Left ventricle myocardium inferior (tissue), 1 donor: ENCODE data around the gene STING1. TPM values are rescaled to one million over a fixed set of nuclear protein-coding genes. Genes with fewer than 3 reads are reported as not detected.
"Not testable (repeated sequence)": the region's sequence is repeated elsewhere in the genome, so short reads cannot be mapped to it uniquely, and the experiment has no call there.

Source experiments
- DNase-seq: peaks from one replicate; pipeline ENCODE4 v3.0.0-alpha.2; 2020
- H3K27ac ChIP-seq: fragments of 200-600 bp; replicated peaks from 2 replicates; pipeline ENCODE4 v1.8.0; 2021
- H3K27me3 ChIP-seq: fragments of 200-600 bp; 2 replicates; pipeline ENCODE4 v1.8.0; 2021; ENCODE audit warnings: low read depth
- H3K36me3 ChIP-seq: fragments of 200-600 bp; 2 replicates; pipeline ENCODE4 v1.8.0; 2021
- H3K4me1 ChIP-seq: fragments of 200-600 bp; 2 replicates; pipeline ENCODE4 v1.8.0; 2021
- H3K4me3 ChIP-seq: fragments of 200-600 bp; 2 replicates; pipeline ENCODE4 v1.8.0; 2021; ENCODE audit warnings: mild to moderate bottlenecking, moderate library complexity
- H3K9me3 ChIP-seq: fragments of 200-600 bp; replicated peaks from 2 replicates; pipeline ENCODE4 v1.8.0; 2021
- CTCF ChIP-seq: fragments of 200-600 bp; IDR thresholded peaks from 2 replicates; pipeline ENCODE4 v1.8.0; 2021; ENCODE audit warnings: antibody characterized with exemption, mild to moderate bottlenecking, borderline replicate concordance
- intact Hi-C: fragments of 100-400 bp; cut with micrococcal nuclease; formaldehyde crosslinking; loops from one replicate; pipeline ENCODE4 v1.11.0; 2022
- long read RNA-seq: library from polyadenylated mRNA; unstranded; transcript quantifications from one replicate; pipeline ENCODE4 v2.0.0, GENCODE V29; 2021
- total RNA-seq: library from RNA; stranded (reverse); fragmentation: NEBNext Ultra II Directional; extraction: Animal tissue kit (Norgen Biotek cat#: 25700); gene quantifications from one replicate; pipeline ENCODE4 v1.2.1, GENCODE V29; 2021
- donor health status: DM: no; HTN: yes; CAD: no; lungs with severe emphysema.

Gene STING1
- total RNA-seq, result 55.3 TPM
- long read RNA-seq, transcript TMEM173-201 (8 exons, 1,771 nt), result major isoform, 53 of 98 reads
- long read RNA-seq, partial matches to known transcripts, result 9 of 98 reads
- long read RNA-seq, other reads (novel, unspliced or antisense), result 33 of 98 reads

- Histone ChIP-seq H3K36me3 (peaks cover 31% of the 10 kb centered on the region), H3K27ac (peak within 1 kb of the TSS; percentile 95), H3K9me3 (no peaks in the 10 kb centered on the region), H3K27me3 (no peaks in the 10 kb centered on the region), H3K4me1 (peaks cover 68% of the 10 kb centered on the region), H3K4me3 (peak within 1 kb of the TSS; percentile 73)
- TF ChIP-seq CTCF, result no peak
- intact Hi-C loops, result no loop called here
- DNase-seq, result peak; percentile 80
Observed at GRCh38 chr5:139482050-139482889, at the start of gene STING1. Gene STING1, minus strand, starts transcription at chr5:139482758. Its CDS starts 1,054 bp downstream, at chr5:139481704.

GRCh38 chr5:139531772-139532169 is 49.2 kb upstream of the STING1 start:
- Histone ChIP-seq H3K27ac (no peak overlapping the region), H3K36me3 (no peaks in the 10 kb centered on the region), H3K27me3 (no peaks in the 10 kb centered on the region), H3K4me3 (no peak overlapping the region), H3K9me3 (no peaks in the 10 kb centered on the region), H3K4me1 (no peaks in the 10 kb centered on the region)
- TF ChIP-seq CTCF, result no peak
- intact Hi-C loops, result no loop called here
- DNase-seq, result no peak

GRCh38 chr5:139530079-139530478 is 47.5 kb upstream of the STING1 start:
- H3K27ac ChIP-seq, H3K4me3 ChIP-seq, H3K36me3 ChIP-seq, H3K27me3 ChIP-seq, intact Hi-C loops, DNase-seq, H3K9me3 ChIP-seq, H3K4me1 ChIP-seq: not testable (repeated sequence)

- H3K27me3 ChIP-seq, H3K27ac ChIP-seq, H3K36me3 ChIP-seq, intact Hi-C loops, H3K4me1 ChIP-seq, H3K9me3 ChIP-seq, H3K4me3 ChIP-seq, DNase-seq: not testable (repeated sequence)
Observed at GRCh38 chr5:139528695-139529094, 46.1 kb upstream of the STING1 start.

GRCh38 chr5:139527896-139528467 is 45.4 kb upstream of the STING1 start:
- intact Hi-C loops, H3K36me3 ChIP-seq, H3K4me3 ChIP-seq, DNase-seq, H3K27me3 ChIP-seq, H3K27ac ChIP-seq, H3K4me1 ChIP-seq, H3K9me3 ChIP-seq: not testable (repeated sequence)

- H3K4me1 ChIP-seq, H3K27ac ChIP-seq, H3K27me3 ChIP-seq, H3K4me3 ChIP-seq, H3K36me3 ChIP-seq, intact Hi-C loops, DNase-seq, H3K9me3 ChIP-seq: not testable (repeated sequence)
Observed at GRCh38 chr5:139527090-139527470, 44.5 kb upstream of the STING1 start.

GRCh38 chr5:139526309-139527089 is 43.9 kb upstream of the STING1 start:
- H3K4me1 ChIP-seq, intact Hi-C loops, DNase-seq, H3K36me3 ChIP-seq, H3K9me3 ChIP-seq, H3K4me3 ChIP-seq, H3K27ac ChIP-seq, H3K27me3 ChIP-seq: not testable (repeated sequence)

- intact Hi-C loops, H3K4me3 ChIP-seq: not testable (repeated sequence)
Observed at GRCh38 chr5:139525586-139526308, 43.2 kb upstream of the STING1 start.

More at GRCh38 chr5:139525586-139526308, 43.2 kb upstream of the STING1 start:
- not testable (repeated sequence) for H3K4me1 ChIP-seq, H3K9me3 ChIP-seq, DNase-seq, H3K27ac ChIP-seq, H3K36me3 ChIP-seq, H3K27me3 ChIP-seq
